Endothelial cell of umbilical vein (primary cell): ENCODE results near the gene XRCC4. TPM values are rescaled to one million over a fixed set of nuclear protein-coding genes. Genes with fewer than 3 reads are reported as not detected.

ENCODE experiments used
- BruUV-seq: library from RNA; stranded (reverse); fragments of 400-500 nt; replicated peaks from 2 replicates; lab custom pipeline; 2021; lab: Mats Ljungman, UMichigan
- CTCF ChIA-PET: fragments of 300-600, 350-600 bp; sonication (Branson Sonifier 250); formaldehyde crosslinking; loops from one replicate; lab custom pipeline; 2021; ENCODE audit warnings: antibody characterized with exemption, inconsistent platforms; lab: Charles Lee
- POLR2A ChIA-PET: fragments of 300-600, 350-600 bp; sonication (Branson Sonifier 250); formaldehyde crosslinking; loops from one replicate; lab custom pipeline; 2021; ENCODE audit warnings: antibody characterized with exemption, inconsistent platforms; lab: Charles Lee
- DNase-seq: peaks from one replicate; pipeline ENCODE4 v3.0.0-alpha.2; 2011; ENCODE audit warnings: low read depth, low spot score
- FAIRE-seq: peaks from 2 replicates; lab custom pipeline; 2011; peaks lifted over from hg19 to GRCh38; lab: Jason Lieb, UNC
- H2AFZ ChIP-seq: 2 replicates; pipeline ENCODE4 v1.6.0; 2012; ENCODE audit warnings: low read depth, low read length, control low read depth, inconsistent platforms
- H3K27ac ChIP-seq: 2 replicates; pipeline ENCODE4 v1.5.1; 2011; ENCODE audit warnings: low read depth, mild to moderate bottlenecking, control low read depth, low read length, moderate library complexity; ENCODE audit not compliant: insufficient read depth
- H3K27me3 ChIP-seq, 2 experiments: 2 replicates each; pipeline versions ENCODE4 v1.6.0 to v1.6.1; 2011; ENCODE audit warnings: low read length in 2 of 2, mixed read lengths in 1 of 2; ENCODE audit not compliant: control insufficient read depth in 2 of 2, insufficient read depth in 2 of 2
- H3K36me3 ChIP-seq, 2 experiments: 2 replicates in 1 of 2; 3 replicates in 1 of 2; pipeline ENCODE4 v1.5.1; 2011; ENCODE audit warnings: low read length in 2 of 2, mild to moderate bottlenecking in 1 of 2, moderate library complexity in 1 of 2; ENCODE audit not compliant: control insufficient read depth in 2 of 2, insufficient read depth in 2 of 2; ENCODE audit errors: extremely low read depth in 1 of 2
- H3K4me1 ChIP-seq: 3 replicates; pipeline ENCODE4 v1.5.1; 2011; ENCODE audit warnings: mild to moderate bottlenecking, low read length; ENCODE audit not compliant: control insufficient read depth, insufficient read depth; ENCODE audit errors: extremely low read depth
- H3K4me2 ChIP-seq: 2 replicates; pipeline ENCODE4 v1.6.1; 2011; ENCODE audit warnings: low read length, control low read depth, mixed read lengths; ENCODE audit not compliant: insufficient read depth
- H3K4me3 ChIP-seq, 3 experiments: fragments of 200-600 bp in 1 of 3; sonication (generic), shearing (Covaris generic) in 1 of 3; replicated peaks in 1 of 3; 2 replicates each; pipeline ENCODE4 v1.5.1; 2011 to 2016; ENCODE audit warnings: control low read depth in 3 of 3, low read length in 3 of 3, mild to moderate bottlenecking in 2 of 3, inconsistent platforms in 1 of 3, low read depth in 1 of 3, moderate library complexity in 1 of 3; ENCODE audit not compliant: insufficient read depth in 1 of 3
- H3K79me2 ChIP-seq: 2 replicates; pipeline ENCODE4 v1.6.0; 2012; ENCODE audit warnings: low read length, inconsistent platforms; ENCODE audit not compliant: control insufficient read depth, insufficient read depth
- H3K9ac ChIP-seq: replicated peaks from 2 replicates; pipeline ENCODE3; 2011; ENCODE audit warnings: low read length, control low read depth; ENCODE audit not compliant: insufficient read depth; ENCODE audit errors: extremely low read depth
- H3K9me1 ChIP-seq: replicated peaks from 3 replicates; pipeline ENCODE4 v1.6.0; 2011; ENCODE audit warnings: mild to moderate bottlenecking, low read length; ENCODE audit not compliant: control insufficient read depth, insufficient read depth; ENCODE audit errors: extremely low read depth
- H3K9me3 ChIP-seq: replicated peaks from 2 replicates; pipeline ENCODE4 v1.5.1; 2012; ENCODE audit warnings: low read length, inconsistent platforms; ENCODE audit not compliant: control insufficient read depth, insufficient read depth
- H4K20me1 ChIP-seq: replicated peaks from 2 replicates; pipeline ENCODE3; 2011; ENCODE audit warnings: mild to moderate bottlenecking, low read length; ENCODE audit not compliant: control insufficient read depth, insufficient read depth; ENCODE audit errors: extremely low read depth
- EZH2 ChIP-seq: IDR thresholded peaks from 2 replicates; pipeline ENCODE4 v1.6.1; 2012; ENCODE audit warnings: borderline replicate concordance, low read depth, mild to moderate bottlenecking, moderate library complexity, low read length, inconsistent platforms; ENCODE audit not compliant: severe bottlenecking
- FOS ChIP-seq: IDR thresholded peaks from 2 replicates; pipeline ENCODE4 v1.6.1; 2011; ENCODE audit warnings: mild to moderate bottlenecking, low read length, moderate library complexity, borderline replicate concordance; ENCODE audit not compliant: insufficient read depth
- GATA2 ChIP-seq: IDR thresholded peaks from 2 replicates; pipeline ENCODE4 v1.7.0; 2011; ENCODE audit warnings: low read depth, mild to moderate bottlenecking, moderate library complexity, mixed read lengths, low read length; ENCODE audit not compliant: insufficient read length, insufficient read depth
- JUN ChIP-seq: IDR thresholded peaks from 2 replicates; pipeline ENCODE4 v1.6.1; 2011; ENCODE audit warnings: borderline replicate concordance, low read depth; ENCODE audit not compliant: insufficient read length, insufficient read depth
- MYC ChIP-seq: IDR thresholded peaks from one replicate; pipeline ENCODE4 v1.6.1; 2011; ENCODE audit warnings: mild to moderate bottlenecking, low read depth, low read length
- POLR2A ChIP-seq: IDR thresholded peaks from 2 replicates; pipeline ENCODE4 v1.6.1; 2012; ENCODE audit warnings: low read depth, mild to moderate bottlenecking, control low read depth, low read length
- POLR2AphosphoS5 ChIP-seq: IDR thresholded peaks from 2 replicates; pipeline ENCODE4 v1.6.1; 2012; ENCODE audit warnings: low read depth, mild to moderate bottlenecking, control low read depth, low read length, moderate library complexity; ENCODE audit not compliant: insufficient read depth
- dilution Hi-C: fragments of 300-500 bp; cut with MboI; formaldehyde crosslinking; loops from one replicate; pipeline ENCODE4 v1.15.0; 2019; ENCODE audit warnings: low sequenced_read_pairs; ENCODE audit not compliant: extremely low pct_ligation_motif_present
- intact Hi-C: fragments of 100-400 bp; cut with micrococcal nuclease; formaldehyde crosslinking; loops from one replicate; pipeline ENCODE4 v1.10.0; 2022
- polyA plus RNA-seq, 4 experiments: library from polyadenylated mRNA; depleted of rRNA in 3 of 4; stranded (reverse) in 3 of 4; unstranded in 1 of 4; fragments of >200 nt; gene quantifications; 2 replicates each; pipeline versions ENCODE4 v1.2.1 to v1.2.3, GENCODE V29; 2011 to 2012; ENCODE audit warnings: missing spikeins in 1 of 4
- small RNA-seq: library from RNA; depleted of rRNA; stranded (forward); fragments of <200 nt; gene quantifications from one replicate; pipeline ENCODE3, GENCODE V24; 2012; ENCODE audit warnings: low replicate concordance, low read depth; ENCODE audit not compliant: insufficient read depth, insufficient read length
- total RNA-seq: library from RNA; stranded (reverse); gene quantifications from 2 replicates; pipeline ENCODE4 v1.2.3, GENCODE V29; 2021
- TF ChIP-seq, protein P1 (sequence below): IDR thresholded peaks from 2 replicates; pipeline ENCODE4 v1.6.1; 2011; ENCODE audit not compliant: insufficient read depth, insufficient read length
- TF ChIP-seq, protein P2 (sequence below), 2 donors: IDR thresholded peaks; 1 replicate in 1 of 2; 2 replicates in 1 of 2; pipeline ENCODE4 v1.5.1; 2011; ENCODE audit warnings: low read length in 2 of 2, mild to moderate bottlenecking in 2 of 2, moderate library complexity in 2 of 2, control low read depth in 1 of 2, inconsistent platforms in 1 of 2, low read depth in 1 of 2; ENCODE audit not compliant: insufficient read depth in 1 of 2; ENCODE audit errors: extremely low read depth in 1 of 2

Gene XRCC4
- total and polyA plus RNA-seq, 2 donors (not counting 3 experiments of a cell fraction or from before 2014, with no cell fraction given): 1.3 to 7.7 TPM

DNA sequence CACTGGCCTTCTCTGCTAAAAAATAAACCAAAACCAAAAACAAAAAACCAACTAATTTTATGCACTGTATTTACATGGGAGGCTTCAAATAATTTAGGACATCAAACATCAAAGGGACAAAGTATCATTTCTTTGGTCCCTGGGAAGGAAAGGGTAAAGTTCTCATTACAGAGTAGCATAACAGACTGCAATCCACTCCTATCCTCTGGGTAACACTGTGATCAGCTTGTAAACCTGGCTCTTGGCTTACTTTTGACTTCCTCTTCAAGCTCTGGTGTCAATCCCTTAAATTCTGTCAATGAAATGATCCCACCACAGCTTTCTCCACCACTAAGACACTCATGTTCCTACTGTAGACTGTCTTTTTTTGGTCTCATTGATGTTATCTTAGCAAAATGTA lies 324.4 kb downstream of the XRCC4 start:
- Histone ChIP-seq H3K9me1 (no peaks in the 10 kb centered on the region), H3K4me3 (no peak overlapping the region), H3K36me3 (no peaks in the 10 kb centered on the region), H3K4me1 (peaks cover 11% of the 10 kb centered on the region), H4K20me1 (no peaks in the 10 kb centered on the region), H3K4me2 (no peak overlapping the region), H3K9me3 (no peaks in the 10 kb centered on the region), H3K27me3 (no peaks in the 10 kb centered on the region), H3K27ac (no peak overlapping the region), H2AFZ (peak overlapping the region; percentile 50), H3K79me2 (no peaks in the 10 kb centered on the region), H3K9ac (no peak overlapping the region)
- dilution Hi-C loops (no loop called here), intact Hi-C loops (no loop called here)
- DNase-seq (no peak), FAIRE-seq (no peak)
- ChIA-PET POLR2A (no interaction called here), CTCF (interaction anchor here (1.5 kb wide), 1 partner anchor 71 kb away, joined by 3 read pairs; no protein-coding TSS in a partner anchor)
- BruUV-seq: no TSS peak
- TF ChIP-seq, protein P1, sequence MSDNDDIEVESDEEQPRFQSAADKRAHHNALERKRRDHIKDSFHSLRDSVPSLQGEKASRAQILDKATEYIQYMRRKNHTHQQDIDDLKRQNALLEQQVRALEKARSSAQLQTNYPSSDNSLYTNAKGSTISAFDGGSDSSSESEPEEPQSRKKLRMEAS: no peak
- TF ChIP-seq FOS (no peak), MYC (no peak), EZH2 (no peak), JUN (no peak), GATA2 (no peak), POLR2A (no peak), POLR2AphosphoS5 (no peak)
- TF ChIP-seq, protein P2, sequence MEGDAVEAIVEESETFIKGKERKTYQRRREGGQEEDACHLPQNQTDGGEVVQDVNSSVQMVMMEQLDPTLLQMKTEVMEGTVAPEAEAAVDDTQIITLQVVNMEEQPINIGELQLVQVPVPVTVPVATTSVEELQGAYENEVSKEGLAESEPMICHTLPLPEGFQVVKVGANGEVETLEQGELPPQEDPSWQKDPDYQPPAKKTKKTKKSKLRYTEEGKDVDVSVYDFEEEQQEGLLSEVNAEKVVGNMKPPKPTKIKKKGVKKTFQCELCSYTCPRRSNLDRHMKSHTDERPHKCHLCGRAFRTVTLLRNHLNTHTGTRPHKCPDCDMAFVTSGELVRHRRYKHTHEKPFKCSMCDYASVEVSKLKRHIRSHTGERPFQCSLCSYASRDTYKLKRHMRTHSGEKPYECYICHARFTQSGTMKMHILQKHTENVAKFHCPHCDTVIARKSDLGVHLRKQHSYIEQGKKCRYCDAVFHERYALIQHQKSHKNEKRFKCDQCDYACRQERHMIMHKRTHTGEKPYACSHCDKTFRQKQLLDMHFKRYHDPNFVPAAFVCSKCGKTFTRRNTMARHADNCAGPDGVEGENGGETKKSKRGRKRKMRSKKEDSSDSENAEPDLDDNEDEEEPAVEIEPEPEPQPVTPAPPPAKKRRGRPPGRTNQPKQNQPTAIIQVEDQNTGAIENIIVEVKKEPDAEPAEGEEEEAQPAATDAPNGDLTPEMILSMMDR (IDR thresholded peaks at IDR 0.05; ENCODE audit: extremely low read depth in 1 of 2, insufficient read depth in 1 of 2, low read depth in 1 of 2, low read length in 2 of 2): no peak

Small RNA genes within 50 kb of the gene (small RNA-seq; reads per million reads assigned to genes)
- 7.4 reads per million, percentile 51 among the genes with 10 or more reads in this experiment for gene SCARNA18

Other genes with a start within 250 kb of the XRCC4 start
- 64.4 and 69.4 TPM in 2 replicates for gene TMEM167A, start 153 bp upstream of the XRCC4 start, total RNA-seq
- 13.6 and 20.2 TPM in 2 replicates for gene TMEM167A, start 153 bp upstream of the XRCC4 start, polyA plus RNA-seq